ENCODE measurements around the gene PRSS53.

- no peak for TF ChIP-seq POLR2A (IDR thresholded peaks at IDR 0.05)
- TF ChIP-seq CTCF (IDR thresholded peaks at IDR 0.05), result no peak
Measured at GRCh38 chr16:31133046-31133501, 44.3 kb upstream of the PRSS53 start.

Data from lower leg skin (tissue), 3 donors.